NK-92 (cell line): ENCODE measurements around the gene KRTAP12-1.

Source experiments
- DNase-seq: peaks from one replicate; lab custom pipeline; 2025; ENCODE audit not compliant: unreplicated experiment; lab: John Stamatoyannopoulos, UW

The KRTAP12-1 gene

GRCh38 chr21:44681861-44682579 is at the start of gene KRTAP12-1:
Gene KRTAP12-1, minus strand, starts transcription at chr21:44682163. Its CDS starts 40 bp downstream, at chr21:44682123.
- no peak for DNase-seq

DNA sequence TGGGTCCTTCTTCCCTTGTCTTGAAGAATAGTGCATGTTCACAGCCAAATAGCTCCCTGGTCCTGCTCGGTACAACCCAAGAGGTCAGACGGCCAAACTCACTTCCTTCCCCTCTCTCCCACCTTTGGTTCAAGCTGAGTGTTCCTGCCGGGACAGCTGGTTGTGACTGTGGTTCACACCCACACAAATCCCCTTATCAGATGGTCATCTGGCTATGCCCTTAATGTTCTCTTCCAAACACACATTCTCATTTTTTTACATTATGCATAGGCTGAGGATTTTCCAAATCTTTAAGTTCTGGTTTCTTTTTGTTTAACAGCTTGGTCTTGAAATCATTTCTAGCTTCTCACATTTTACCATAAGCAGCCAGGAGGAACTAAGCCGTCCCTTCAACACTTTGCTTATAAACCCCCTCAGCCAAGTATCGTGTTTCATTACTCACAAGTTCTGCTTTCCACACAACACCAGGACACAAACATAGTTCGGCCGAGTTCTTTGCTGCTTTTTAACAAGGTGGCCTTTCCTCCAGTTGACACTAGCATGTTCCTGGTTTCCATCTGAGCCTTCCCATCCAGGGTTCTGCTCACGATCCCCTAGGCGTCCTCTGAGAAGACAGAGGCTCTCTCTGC is 49.1 kb upstream of the KRTAP12-1 start:
- DNase-seq, result no peak

GRCh38 chr21:44730028-44730395 is 48.0 kb upstream of the KRTAP12-1 start:
- DNase-seq, result no peak

- DNase-seq, result no peak
Measured at GRCh38 chr21:44729336-44730027, 47.5 kb upstream of the KRTAP12-1 start.

- DNase-seq, result no peak
Measured at GRCh38 chr21:44728716-44729115, 46.8 kb upstream of the KRTAP12-1 start.

DNA sequence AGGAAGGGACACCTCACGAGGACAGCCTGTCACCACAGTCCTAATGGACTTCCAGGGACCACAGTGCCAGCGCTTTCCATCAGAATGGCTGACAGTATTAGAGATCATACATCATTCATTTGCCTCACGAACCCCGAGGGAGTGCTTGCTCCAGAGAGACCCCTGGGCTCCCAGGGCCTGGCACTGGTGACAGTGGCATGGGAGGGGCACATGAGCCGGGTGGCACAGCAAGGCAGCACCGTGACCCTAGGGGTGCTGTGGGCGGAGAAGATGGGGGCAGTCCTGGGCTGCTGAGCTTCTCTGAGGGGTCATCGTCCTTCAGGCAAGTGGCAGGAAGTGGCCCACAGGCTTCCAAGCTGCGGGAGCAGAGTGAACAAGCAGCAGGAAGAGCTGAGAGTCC is 45.8 kb upstream of the KRTAP12-1 start:
- DNase-seq, result no peak

DNA sequence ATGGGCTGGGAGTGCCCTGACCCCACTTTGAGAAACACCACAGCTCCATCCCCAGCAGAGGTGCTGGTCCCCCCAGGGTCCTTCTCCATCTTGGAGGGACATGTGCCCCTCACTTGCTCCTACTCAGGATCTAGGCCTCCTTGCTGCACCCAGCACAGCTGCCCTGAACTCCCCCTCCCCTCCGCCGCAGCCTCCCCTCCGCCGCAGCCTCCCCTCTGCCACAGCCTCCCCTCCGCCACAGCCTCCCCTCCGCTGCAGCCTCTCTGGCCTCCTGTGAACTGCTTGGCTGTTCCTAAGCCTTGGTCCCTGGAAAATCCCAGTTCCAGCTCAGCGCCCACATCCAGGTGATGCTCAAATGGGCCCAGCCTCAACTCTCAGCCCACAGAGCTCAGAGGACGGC is 45.4 kb upstream of the KRTAP12-1 start:
- DNase-seq, result no peak

- DNase-seq, result no peak
Measured at GRCh38 chr21:44726826-44727225, 44.9 kb upstream of the KRTAP12-1 start.

- no peak for DNase-seq
Measured at GRCh38 chr21:44724926-44725325, 43.0 kb upstream of the KRTAP12-1 start.

- DNase-seq, result no peak
Measured at GRCh38 chr21:44724196-44724595, 42.2 kb upstream of the KRTAP12-1 start.

GRCh38 chr21:44723177-44724131 is 41.5 kb upstream of the KRTAP12-1 start:
- DNase-seq, result no peak

DNA sequence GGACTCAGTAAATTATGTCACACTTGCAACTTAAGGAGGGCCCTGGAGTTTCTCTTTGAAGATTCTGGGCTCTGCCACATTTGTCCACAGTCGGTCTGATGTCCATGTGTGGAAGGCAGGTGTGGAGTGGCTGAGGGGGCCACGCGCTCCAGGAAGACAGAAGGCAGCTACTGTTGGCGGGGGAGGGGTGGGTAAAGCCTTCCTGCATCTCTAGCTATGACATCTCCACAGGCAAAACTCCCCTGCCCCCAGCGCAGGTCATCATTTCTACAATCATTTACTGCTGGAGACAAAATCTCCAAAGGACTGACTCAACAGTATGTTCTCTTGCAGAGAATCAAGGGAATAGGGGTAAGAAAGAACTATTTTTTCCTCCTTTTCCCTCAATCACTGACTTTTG is 40.8 kb upstream of the KRTAP12-1 start:
- no peak for DNase-seq

- no peak for DNase-seq
Measured at GRCh38 chr21:44720170-44720569, 38.2 kb upstream of the KRTAP12-1 start.

GRCh38 chr21:44718571-44718970 is 36.6 kb upstream of the KRTAP12-1 start:
- DNase-seq, result no peak

- no peak for DNase-seq
Measured at GRCh38 chr21:44718093-44718492, 36.1 kb upstream of the KRTAP12-1 start.

DNA sequence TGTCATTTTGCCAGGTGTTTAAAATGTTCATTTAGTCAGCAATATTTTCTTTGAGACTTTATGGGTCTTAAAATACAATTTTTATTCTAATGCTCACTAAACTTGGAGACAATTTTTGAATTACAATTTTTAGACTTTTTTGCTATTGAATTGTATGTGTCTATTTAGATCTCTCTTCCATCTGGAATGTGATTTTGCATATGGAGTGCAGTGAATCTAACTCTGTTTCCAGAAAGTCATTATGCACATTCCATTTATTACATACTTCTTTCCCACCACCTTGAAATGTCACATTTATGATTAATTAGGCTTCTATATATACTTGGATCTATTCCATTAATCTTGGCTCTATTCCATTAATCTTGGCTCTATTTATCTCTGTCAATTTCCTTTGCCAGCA is 35.0 kb upstream of the KRTAP12-1 start:
- no peak for DNase-seq

DNA sequence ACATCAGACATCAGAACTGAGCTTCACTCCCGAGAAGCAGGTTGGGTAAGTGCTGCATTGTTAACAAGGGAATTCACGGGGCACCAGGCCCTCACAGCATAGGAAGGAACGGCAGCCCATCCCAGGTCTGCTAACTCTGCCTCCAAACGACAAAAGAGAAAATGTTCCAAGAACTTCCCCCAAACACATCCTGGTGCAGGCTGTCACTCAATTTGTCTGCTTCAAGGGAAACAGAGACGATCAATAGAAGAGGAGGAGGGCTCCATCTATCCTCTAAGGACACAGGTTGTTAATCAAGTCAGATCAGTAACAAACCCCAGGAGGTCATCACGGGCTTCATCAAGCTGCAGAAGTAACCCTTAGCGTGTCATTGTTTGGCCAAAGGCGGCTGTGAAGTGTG is 32.9 kb upstream of the KRTAP12-1 start:
- DNase-seq, result no peak

GRCh38 chr21:44713846-44714245 is 31.9 kb upstream of the KRTAP12-1 start:
- DNase-seq, result no peak

GRCh38 chr21:44713130-44713529 is 31.2 kb upstream of the KRTAP12-1 start:
- DNase-seq, result no peak

DNA sequence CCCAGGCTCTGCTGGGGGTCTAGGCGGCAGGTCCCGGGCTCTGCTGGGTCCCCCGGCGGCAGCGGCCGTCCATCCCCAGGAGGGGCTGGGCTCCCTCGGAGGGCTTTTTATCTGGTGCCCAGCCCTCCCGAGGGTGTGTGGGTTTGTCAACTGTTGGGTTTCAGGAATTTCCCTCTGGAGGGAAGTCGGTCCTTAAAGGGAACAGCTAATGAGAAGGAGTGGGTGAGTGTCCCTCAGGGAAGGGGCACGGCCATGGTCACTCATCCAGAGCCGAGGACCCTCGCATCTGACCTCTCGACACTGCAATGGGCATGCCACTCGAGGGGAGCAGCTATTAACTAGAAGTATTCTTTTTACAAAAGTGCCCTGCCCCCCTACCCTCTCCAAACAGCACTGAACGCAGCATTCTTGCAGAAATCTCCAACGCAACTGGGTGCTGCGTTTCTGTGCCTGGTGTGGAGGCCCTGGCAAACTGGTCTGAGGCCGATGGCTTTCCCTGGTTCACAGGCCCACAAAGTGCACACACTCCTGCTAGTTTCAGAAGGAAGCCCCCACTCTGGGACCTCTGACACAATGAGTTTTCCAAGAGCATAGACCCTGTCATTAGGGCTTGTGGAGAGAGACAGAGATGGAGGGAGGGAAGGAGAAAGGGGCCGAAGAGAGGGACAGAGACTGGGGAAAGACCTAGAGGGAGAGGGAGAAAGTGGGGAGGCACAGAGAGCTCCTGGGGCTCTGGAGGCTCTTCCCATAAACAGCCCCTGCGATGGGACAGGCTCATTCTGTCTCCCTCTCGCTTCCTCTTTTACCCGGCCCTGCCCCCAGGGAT is 30.5 kb upstream of the KRTAP12-1 start:
- DNase-seq, result no peak
